HEK293 (cell line): ENCODE measurements around the gene ITPR2.

Source experiments
- CTCF ChIP-seq: fragments of 450-650 bp; formaldehyde crosslinking; IDR thresholded peaks from 2 replicates; pipeline ENCODE4 v1.5.1; 2016; ENCODE audit warnings: missing biosample characterization, missing genetic modification characterization
- WT1 ChIP-seq: fragments of 450-650 bp; formaldehyde crosslinking; IDR thresholded peaks from 2 replicates; pipeline ENCODE4 v1.5.1; 2016; ENCODE audit warnings: missing biosample characterization, missing genetic modification characterization
- YY1 ChIP-seq: fragments of 450-650 bp; formaldehyde crosslinking; IDR thresholded peaks from 2 replicates; pipeline ENCODE4 v1.5.1; 2018; ENCODE audit warnings: missing biosample characterization, missing genetic modification characterization
- ZNF239 ChIP-seq: fragments of 450-650 bp; formaldehyde crosslinking; IDR thresholded peaks from 2 replicates; pipeline ENCODE4 v1.5.1; 2016; ENCODE audit warnings: missing biosample characterization, missing genetic modification characterization
- ZSCAN23 ChIP-seq: fragments of 450-650 bp; formaldehyde crosslinking; IDR thresholded peaks from 2 replicates; pipeline ENCODE4 v1.5.1; 2016; ENCODE audit warnings: missing biosample characterization, missing genetic modification characterization

DNA sequence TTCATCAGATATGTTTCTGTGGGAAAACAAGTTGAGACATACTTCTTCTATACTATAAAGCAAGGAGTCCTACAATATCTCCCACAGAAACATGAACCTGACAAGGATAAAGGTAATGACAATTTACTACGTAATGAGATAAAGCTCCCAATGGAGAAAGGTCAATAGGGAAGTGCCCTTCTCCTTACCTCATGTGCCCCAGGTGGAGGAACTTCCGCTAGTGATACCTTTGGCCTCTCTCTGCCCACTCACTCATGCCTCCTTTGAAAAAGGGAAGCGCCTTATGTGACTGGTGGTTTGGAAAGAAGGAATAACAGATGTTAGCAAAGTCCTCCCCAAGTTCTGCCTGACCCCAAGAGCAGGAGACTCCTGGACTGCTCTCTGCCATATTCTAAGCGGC, 305.3 kb downstream of the ITPR2 start:
- TF ChIP-seq ZSCAN23 (tag by site-specific recombination) (no peak), YY1 (tag by site-specific recombination) (no peak), CTCF (tag by site-specific recombination) (no peak), ZNF239 (tag by site-specific recombination) (no peak), WT1 (tag by site-specific recombination) (no peak)
